Mesenchymal stem cell (in vitro differentiated cells and primary cell): Measurements from ENCODE around the gene CACNA2D3.
A peak's percentile ranks its signal among the peaks of the same experiment; 100 is the strongest.

Experiments used
- DNase-seq: peaks from one replicate; pipeline ENCODE4 v3.0.0-alpha.2; 2013
- H2AFZ ChIP-seq: one replicate; pipeline ENCODE4 v1.6.1; 2013; ENCODE audit warnings: low read depth, mild to moderate bottlenecking, control low read depth, inconsistent platforms, low read length, moderate library complexity
- H2AK5ac ChIP-seq: 2 replicates; pipeline ENCODE4 v1.6.1; 2013; ENCODE audit warnings: low read length, moderate library complexity, mild to moderate bottlenecking, inconsistent platforms; ENCODE audit not compliant: severe bottlenecking
- H2BK120ac ChIP-seq: one replicate; pipeline ENCODE4 v1.6.1; 2013; ENCODE audit warnings: low read depth, mild to moderate bottlenecking, inconsistent platforms, low read length, moderate library complexity
- H2BK12ac ChIP-seq, 2 experiments: one replicate each; pipeline ENCODE4 v1.6.1; 2013; ENCODE audit warnings: inconsistent platforms in 2 of 2, low read length in 2 of 2, mild to moderate bottlenecking in 2 of 2, moderate library complexity in 2 of 2, control low read depth in 1 of 2
- H2BK15ac ChIP-seq: one replicate; pipeline ENCODE4 v1.6.1; 2013; ENCODE audit warnings: mild to moderate bottlenecking, low read depth, inconsistent platforms; ENCODE audit not compliant: poor library complexity, severe bottlenecking
- H2BK5ac ChIP-seq: 2 replicates; pipeline ENCODE4 v1.6.1; 2013; ENCODE audit warnings: low read depth, mild to moderate bottlenecking, low read length, control low read depth, inconsistent platforms; ENCODE audit not compliant: poor library complexity, severe bottlenecking
- H3K14ac ChIP-seq, 2 experiments: one replicate each; pipeline ENCODE4 v1.6.1; 2013; ENCODE audit warnings: inconsistent platforms in 2 of 2, low read length in 2 of 2, control low read depth in 1 of 2, mild to moderate bottlenecking in 1 of 2, moderate library complexity in 1 of 2
- H3K18ac ChIP-seq, 2 experiments: one replicate each; pipeline ENCODE4 v1.6.1; 2013; ENCODE audit warnings: inconsistent platforms in 2 of 2, low read length in 2 of 2, control low read depth in 1 of 2, low read depth in 1 of 2, mild to moderate bottlenecking in 1 of 2
- H3K23ac ChIP-seq, 2 experiments: one replicate each; pipeline ENCODE4 v1.6.1; 2013; ENCODE audit warnings: inconsistent platforms in 2 of 2, low read length in 2 of 2, mild to moderate bottlenecking in 2 of 2, moderate library complexity in 2 of 2, control low read depth in 1 of 2
- H3K27ac ChIP-seq: 2 replicates; pipeline ENCODE4 v1.5.1; 2013; ENCODE audit warnings: mild to moderate bottlenecking, moderate library complexity, low read length, control low read depth, inconsistent platforms; ENCODE audit not compliant: poor library complexity, severe bottlenecking
- H3K27me3 ChIP-seq, 2 experiments: 2 replicates each; pipeline versions ENCODE4 v1.6.1 to v1.7.0; 2013; ENCODE audit warnings: low read length in 2 of 2, mild to moderate bottlenecking in 2 of 2, moderate library complexity in 2 of 2, control low read depth in 1 of 2, inconsistent platforms in 1 of 2; ENCODE audit not compliant: control insufficient read depth in 1 of 2, insufficient read depth in 1 of 2
- H3K36me3 ChIP-seq, 2 experiments: 2 replicates each; pipeline versions ENCODE4 v1.6.1 to v1.7.0; 2013; ENCODE audit warnings: low read length in 2 of 2, control low read depth in 1 of 2, inconsistent platforms in 1 of 2, low read depth in 1 of 2, mild to moderate bottlenecking in 1 of 2; ENCODE audit not compliant: insufficient read depth in 2 of 2, control insufficient read depth in 1 of 2
- H3K4ac ChIP-seq, 2 experiments: one replicate each; pipeline ENCODE4 v1.6.1; 2013; ENCODE audit warnings: inconsistent platforms in 2 of 2, low read length in 2 of 2, mild to moderate bottlenecking in 2 of 2, moderate library complexity in 2 of 2, control low read depth in 1 of 2, low read depth in 1 of 2
- H3K4me1 ChIP-seq: 2 replicates; pipeline ENCODE4 v1.6.1; 2013; ENCODE audit warnings: low read depth, low read length, control low read depth; ENCODE audit not compliant: control insufficient read depth, insufficient read depth
- H3K4me2 ChIP-seq: 2 replicates; pipeline ENCODE4 v1.6.1; 2013; ENCODE audit warnings: low read length, mild to moderate bottlenecking, inconsistent platforms; ENCODE audit not compliant: poor library complexity, severe bottlenecking
- H3K4me3 ChIP-seq, 2 experiments: 2 replicates each; pipeline versions ENCODE4 v1.5.1 to v1.7.0; 2013; ENCODE audit warnings: low read length in 2 of 2, mild to moderate bottlenecking in 2 of 2, control low read depth in 1 of 2, low read depth in 1 of 2; ENCODE audit not compliant: insufficient read depth in 1 of 2
- H3K79me1 ChIP-seq: replicated peaks from 2 replicates; pipeline ENCODE4 v1.6.1; 2013; ENCODE audit warnings: mild to moderate bottlenecking, control low read depth, low read length, inconsistent platforms; ENCODE audit not compliant: poor library complexity, severe bottlenecking
- H3K9ac ChIP-seq: 2 replicates; pipeline ENCODE4 v1.7.0; 2013; ENCODE audit warnings: mild to moderate bottlenecking, low read length, moderate library complexity
- H3K9me3 ChIP-seq: 2 replicates; pipeline ENCODE4 v1.7.0; 2013; ENCODE audit warnings: mild to moderate bottlenecking, low read length; ENCODE audit not compliant: control insufficient read depth
- H4K8ac ChIP-seq: one replicate; pipeline ENCODE4 v1.6.1; 2013; ENCODE audit warnings: inconsistent platforms, mild to moderate bottlenecking, low read length, moderate library complexity
- H4K91ac ChIP-seq: one replicate; pipeline ENCODE4 v1.6.1; 2013; ENCODE audit warnings: mild to moderate bottlenecking, low read length, inconsistent platforms
- WGBS: methylation state at CpG from one replicate; pipeline ENCODE4 v1.1.7; 2013; ENCODE audit warnings: mixed read lengths; 5-methylcytosine and 5-hydroxymethylcytosine counted together

The CACNA2D3 gene

DNA sequence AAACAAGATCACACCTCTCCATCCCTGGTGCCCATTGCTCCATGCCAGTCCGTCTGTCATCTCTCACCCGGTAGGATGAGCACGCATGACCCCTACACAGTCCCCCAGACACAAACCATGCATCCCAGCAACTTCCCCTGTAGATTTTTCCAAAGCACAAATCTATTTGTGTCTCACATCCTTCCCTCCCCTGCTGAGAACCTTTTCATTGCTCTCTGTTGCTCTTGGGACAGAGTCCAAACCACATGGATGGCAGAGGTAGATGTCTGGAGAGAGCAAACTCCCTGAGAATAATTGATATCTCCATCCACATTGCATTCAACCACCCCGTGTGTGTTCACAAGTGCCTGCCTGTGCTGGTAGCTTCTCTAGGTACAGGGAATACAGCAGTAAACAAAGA is 835.4 kb downstream of the CACNA2D3 start:
- no peak overlapping the region for H2BK15ac ChIP-seq
- 95% methylated on average over 4 of the region's 4 CpGs for WGBS
- H2BK120ac ChIP-seq, result no peak overlapping the region
- peak overlapping the region; percentile 3 for H2AK5ac ChIP-seq
- H3K23ac ChIP-seq, result no peak overlapping the region
- no peak overlapping the region for H4K91ac ChIP-seq
- H3K9ac ChIP-seq, result no peak overlapping the region
- no peak overlapping the region for H3K4me2 ChIP-seq
- no peak overlapping the region for H3K4ac ChIP-seq
- no peaks in the 10 kb centered on the region for H3K36me3 ChIP-seq
- no peak overlapping the region for H2BK12ac ChIP-seq
- H3K79me1 ChIP-seq, result peaks cover 1% of the 10 kb centered on the region
- no peak overlapping the region for H3K4me3 ChIP-seq
- H2AFZ ChIP-seq, result no peak overlapping the region
- no peak overlapping the region for H4K8ac ChIP-seq
- no peak overlapping the region for H3K18ac ChIP-seq
- no peak overlapping the region for H3K14ac ChIP-seq
- peaks cover 29% of the 10 kb centered on the region for H3K4me1 ChIP-seq
- DNase-seq, result no peak
- H3K9me3 ChIP-seq, result no peaks in the 10 kb centered on the region
- no peak overlapping the region for H2BK5ac ChIP-seq
- H3K27ac ChIP-seq, result peak overlapping the region; percentile 84
- peaks cover 0 to 4% of the 10 kb centered on the region in 2 experiments for H3K27me3 ChIP-seq

DNA sequence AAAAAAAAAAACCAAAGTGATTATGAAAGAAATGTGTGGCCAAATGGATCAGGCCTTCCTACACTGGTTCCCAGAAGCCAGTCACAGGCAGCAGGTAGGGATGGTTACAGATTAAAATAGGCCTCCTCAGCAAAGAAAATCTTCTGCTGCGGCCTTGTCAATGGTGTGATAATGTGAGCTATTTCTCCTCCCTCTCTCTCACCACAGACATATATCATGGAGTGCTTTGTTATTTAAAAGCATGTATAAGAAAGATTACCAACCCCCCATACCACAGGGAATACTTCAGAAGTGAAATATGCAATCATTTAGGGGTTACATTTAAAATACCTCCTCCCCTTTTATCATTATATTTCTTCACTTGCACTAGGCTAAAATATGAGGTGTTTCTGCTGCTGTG is 837.7 kb downstream of the CACNA2D3 start:
- Histone ChIP-seq H3K4me2 (no peak overlapping the region), H3K27ac (peak overlapping the region; percentile 84), H3K23ac (no peak overlapping the region), H3K79me1 (no peaks in the 10 kb centered on the region), H3K14ac (no peak overlapping the region), H4K8ac (no peak overlapping the region), H2AK5ac (no peak overlapping the region), H4K91ac (no peak overlapping the region), H3K4me1 (peaks cover 17% of the 10 kb centered on the region), H3K9me3 (no peaks in the 10 kb centered on the region), H3K18ac (no peak overlapping the region), H3K36me3 (no peaks in the 10 kb centered on the region), H3K27me3 (peaks cover 0 to 4% of the 10 kb centered on the region in 2 experiments), H2BK5ac (peak overlapping the region; percentile 88), H3K4me3 (no peak overlapping the region), H3K4ac (no peak overlapping the region), H2AFZ (no peak overlapping the region), H3K9ac (no peak overlapping the region), H2BK120ac (no peak overlapping the region), H2BK12ac (no peak overlapping the region), H2BK15ac (no peak overlapping the region)
- no peak for DNase-seq
- no CpG with 5 or more reads among the region's 1 CpG for WGBS

DNA sequence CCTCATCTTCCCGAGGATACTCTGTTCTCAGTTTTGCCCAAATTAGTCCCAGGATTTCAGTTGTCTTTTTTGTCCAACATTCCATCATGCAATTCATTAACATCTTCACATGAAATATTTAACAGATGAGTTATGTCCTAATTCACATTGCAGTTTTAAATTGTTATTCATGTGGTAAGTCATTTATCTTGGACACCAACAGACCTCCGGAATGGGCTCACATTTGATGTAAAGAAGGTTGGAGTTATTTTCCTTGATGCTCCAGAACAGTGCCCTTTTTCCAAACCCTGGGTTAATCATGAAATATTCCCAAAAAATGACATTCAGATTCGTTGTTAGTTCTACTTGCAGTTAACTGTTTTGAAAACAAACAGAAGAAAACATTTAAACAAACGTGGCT is 838.3 kb downstream of the CACNA2D3 start:
- DNase-seq, result no peak
- WGBS, result 57% methylated on average over 4 of the region's 4 CpGs
- Histone ChIP-seq H3K79me1 (no peaks in the 10 kb centered on the region), H3K9me3 (no peaks in the 10 kb centered on the region), H3K27me3 (peaks cover 0 to 4% of the 10 kb centered on the region in 2 experiments), H3K4me3 (no peak overlapping the region), H3K23ac (no peak overlapping the region), H2BK5ac (peak overlapping the region; percentile 75), H2AFZ (no peak overlapping the region), H3K14ac (no peak overlapping the region), H4K91ac (no peak overlapping the region), H3K4me2 (no peak overlapping the region), H4K8ac (no peak overlapping the region), H2AK5ac (peak overlapping the region; percentile 84), H3K27ac (peak overlapping the region; percentile 84), H3K18ac (no peak overlapping the region), H3K36me3 (no peaks in the 10 kb centered on the region), H2BK12ac (no peak overlapping the region), H3K4me1 (peaks cover 19% of the 10 kb centered on the region), H2BK120ac (no peak overlapping the region), H3K4ac (no peak overlapping the region), H3K9ac (no peak overlapping the region), H2BK15ac (no peak overlapping the region)

DNA sequence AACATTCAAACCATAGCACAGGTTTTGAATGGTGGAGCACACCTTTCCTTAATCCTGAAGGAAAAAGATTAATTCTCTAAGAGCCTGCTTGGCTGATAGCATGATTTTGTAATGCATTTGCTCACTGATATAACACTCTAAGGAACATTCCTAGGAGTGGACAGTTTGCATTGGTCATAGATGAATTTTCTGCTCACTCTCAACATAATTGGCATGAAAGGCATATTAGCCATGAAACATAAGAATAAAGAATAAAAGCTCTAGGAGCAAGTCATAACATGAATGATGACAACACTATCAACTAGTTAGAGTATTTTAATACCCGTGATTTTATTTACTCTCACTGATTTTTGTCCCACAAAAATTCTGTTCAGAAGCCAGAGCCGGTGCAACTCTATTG is 839.8 kb downstream of the CACNA2D3 start:
- Histone ChIP-seq H3K9ac (no peak overlapping the region), H2AK5ac (peak overlapping the region; percentile 94), H4K8ac (no peak overlapping the region), H2BK120ac (no peak overlapping the region), H3K4me1 (peaks cover 28% of the 10 kb centered on the region), H4K91ac (no peak overlapping the region), H3K23ac (no peak overlapping the region), H2BK5ac (peak overlapping the region; percentile 40), H2AFZ (no peak overlapping the region), H3K27ac (peak overlapping the region; percentile 84), H2BK15ac (no peak overlapping the region), H3K4me2 (no peak overlapping the region), H3K36me3 (no peaks in the 10 kb centered on the region), H3K27me3 (no peaks in the 10 kb centered on the region), H3K18ac (no peak overlapping the region), H2BK12ac (no peak overlapping the region), H3K14ac (no peak overlapping the region), H3K4me3 (no peak overlapping the region), H3K79me1 (no peaks in the 10 kb centered on the region), H3K9me3 (no peaks in the 10 kb centered on the region), H3K4ac (no peak overlapping the region)
- 98% methylated on average over 2 of the region's 2 CpGs for WGBS
- DNase-seq, result no peak
